CD1c-positive myeloid dendritic cell (primary cell): ENCODE results near the gene SPPL3.
A peak's percentile ranks its signal among the peaks of the same experiment; 100 is the strongest.

Source experiments
- DNase-seq: peaks from one replicate; pipeline ENCODE4 v3.0.0-alpha.2; 2016; ENCODE audit errors: extremely low spot score

The SPPL3 gene

DNA sequence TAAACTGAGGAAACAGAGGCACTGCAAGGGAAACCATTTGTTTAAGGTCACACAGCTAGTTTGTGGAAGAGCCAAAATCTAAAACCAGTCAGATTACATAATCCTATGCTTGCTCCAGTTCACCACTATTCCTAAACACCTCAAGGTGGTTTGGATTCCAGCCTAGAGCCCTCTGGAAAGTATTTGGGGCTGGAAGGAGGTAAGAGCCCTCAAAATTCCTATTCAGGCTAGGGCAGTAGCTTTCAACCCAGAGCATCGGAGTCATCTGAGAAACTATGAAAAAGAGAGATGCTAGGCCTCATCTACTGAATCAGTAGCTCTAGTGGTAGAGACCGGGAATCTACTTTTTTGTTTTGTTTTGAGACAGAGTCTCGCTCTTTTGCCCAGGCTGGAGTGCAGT lies 16.0 kb upstream of the SPPL3 start:
- no peak for DNase-seq

DNA sequence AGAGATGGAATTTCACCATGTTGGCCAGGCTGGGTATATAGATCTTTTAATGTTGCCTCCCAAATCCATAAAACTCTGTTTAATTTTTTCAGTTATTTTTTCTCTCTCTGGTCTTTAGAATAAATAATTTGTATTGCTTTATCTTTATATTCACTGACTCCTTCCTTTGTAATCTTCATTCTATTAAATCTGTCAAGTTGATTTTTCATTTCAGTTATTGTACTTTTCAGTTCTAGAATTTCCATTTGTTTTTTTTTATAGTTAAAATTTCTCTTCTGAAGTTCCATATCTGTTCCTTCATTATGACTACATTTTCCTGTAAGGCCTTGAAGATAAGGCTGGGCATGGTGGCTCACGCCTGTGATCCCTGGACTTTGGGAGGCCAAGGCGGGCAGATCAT lies 13.6 kb upstream of the SPPL3 start:
- DNase-seq = no peak

DNA sequence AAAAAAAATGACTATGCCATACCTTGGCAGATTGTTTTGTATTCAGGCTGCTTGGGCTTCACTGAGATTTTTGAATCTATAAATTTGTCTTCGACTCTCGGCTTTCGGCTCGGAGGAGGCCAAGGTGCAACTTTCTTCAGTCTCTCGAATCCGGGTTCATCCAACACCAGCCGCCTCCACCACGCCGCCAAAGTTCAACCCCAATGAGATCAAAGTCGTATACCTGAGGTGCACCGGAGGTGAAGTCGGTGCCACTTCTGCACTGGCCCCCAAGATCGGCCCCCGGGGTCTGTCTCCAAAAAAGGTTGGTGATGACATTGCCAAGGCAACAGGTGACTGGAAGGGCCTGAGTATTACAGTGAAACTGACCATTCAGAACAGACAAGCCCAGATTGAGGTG lies 12.4 kb upstream of the SPPL3 start:
- no peak for DNase-seq

DNA sequence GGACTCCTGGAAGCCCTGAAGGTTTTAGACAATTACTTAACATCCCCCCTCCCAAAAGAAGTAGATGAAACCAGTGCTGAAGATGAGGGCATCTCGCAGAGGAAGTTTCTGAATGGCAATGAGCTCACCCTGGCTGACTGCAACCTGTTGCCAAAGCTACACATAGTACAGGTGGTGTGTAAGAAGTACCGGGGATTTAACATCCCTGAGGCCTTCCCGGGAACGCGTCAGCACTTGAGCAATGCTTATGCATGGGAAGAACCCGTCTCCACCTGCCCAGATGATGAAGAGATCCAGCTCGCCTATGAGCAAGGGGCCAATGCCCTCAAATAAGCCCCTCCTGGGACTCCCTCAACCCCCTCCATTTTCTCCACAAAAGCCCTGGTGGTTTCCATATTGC lies 10.6 kb upstream of the SPPL3 start:
- DNase-seq = no peak

DNA sequence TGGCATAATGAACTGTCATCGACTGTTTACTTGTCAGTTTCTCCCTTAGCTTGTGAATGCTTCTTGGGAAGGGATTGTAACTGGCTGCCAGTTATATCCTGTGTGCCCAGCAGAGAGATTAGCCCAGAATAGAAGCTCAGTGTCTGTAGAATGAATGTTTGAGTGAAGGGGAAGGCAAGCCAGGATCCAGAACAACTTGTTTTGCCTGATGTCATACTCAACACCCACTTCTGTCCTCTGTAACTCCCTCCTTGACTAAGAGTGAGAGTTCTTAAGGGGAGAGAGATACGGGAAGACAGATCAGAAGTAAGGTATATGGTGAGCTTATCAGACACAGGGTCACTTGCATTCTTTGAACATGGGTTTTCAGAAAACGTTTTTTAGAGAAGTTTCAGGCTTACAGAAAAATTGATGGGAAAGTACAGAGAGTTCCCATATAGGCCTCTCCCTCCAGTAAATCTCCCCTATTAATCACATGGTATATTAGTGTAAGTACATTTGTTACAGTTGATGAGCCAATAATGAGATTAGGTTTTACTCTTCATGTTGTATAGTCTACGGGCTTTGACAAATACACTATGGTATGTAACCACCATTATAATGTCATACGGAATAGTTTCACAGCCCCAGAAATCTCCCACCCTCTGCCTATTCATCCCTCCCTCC lies 5.6 kb upstream of the SPPL3 start:
- no peak for DNase-seq

DNA sequence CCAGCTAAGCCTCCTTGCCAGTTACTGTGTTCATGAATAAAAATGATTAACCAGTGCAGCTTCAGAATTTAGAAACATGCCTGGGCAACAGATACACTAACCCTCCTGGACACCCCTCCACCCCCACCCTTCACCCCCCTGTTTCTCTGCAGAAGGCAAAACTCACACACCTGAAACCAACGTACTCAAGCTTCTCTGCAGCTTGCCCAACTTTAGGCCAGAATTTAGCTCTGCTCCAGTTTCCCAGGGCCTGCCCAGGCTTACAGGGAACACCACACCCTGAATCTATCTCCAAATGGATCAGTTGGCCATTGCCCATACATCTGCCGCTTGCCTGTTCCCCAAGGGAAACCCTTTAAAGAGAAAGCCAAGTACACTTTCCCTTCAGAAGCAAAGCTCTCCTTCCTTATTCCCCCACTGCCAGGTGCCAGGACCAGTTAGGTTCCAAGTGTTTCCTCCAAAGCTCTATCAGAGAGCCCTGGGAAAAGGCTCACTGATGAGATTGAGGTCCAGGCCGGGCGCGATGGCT lies 1.8 kb upstream of the SPPL3 start:
- no peak for DNase-seq

DNA sequence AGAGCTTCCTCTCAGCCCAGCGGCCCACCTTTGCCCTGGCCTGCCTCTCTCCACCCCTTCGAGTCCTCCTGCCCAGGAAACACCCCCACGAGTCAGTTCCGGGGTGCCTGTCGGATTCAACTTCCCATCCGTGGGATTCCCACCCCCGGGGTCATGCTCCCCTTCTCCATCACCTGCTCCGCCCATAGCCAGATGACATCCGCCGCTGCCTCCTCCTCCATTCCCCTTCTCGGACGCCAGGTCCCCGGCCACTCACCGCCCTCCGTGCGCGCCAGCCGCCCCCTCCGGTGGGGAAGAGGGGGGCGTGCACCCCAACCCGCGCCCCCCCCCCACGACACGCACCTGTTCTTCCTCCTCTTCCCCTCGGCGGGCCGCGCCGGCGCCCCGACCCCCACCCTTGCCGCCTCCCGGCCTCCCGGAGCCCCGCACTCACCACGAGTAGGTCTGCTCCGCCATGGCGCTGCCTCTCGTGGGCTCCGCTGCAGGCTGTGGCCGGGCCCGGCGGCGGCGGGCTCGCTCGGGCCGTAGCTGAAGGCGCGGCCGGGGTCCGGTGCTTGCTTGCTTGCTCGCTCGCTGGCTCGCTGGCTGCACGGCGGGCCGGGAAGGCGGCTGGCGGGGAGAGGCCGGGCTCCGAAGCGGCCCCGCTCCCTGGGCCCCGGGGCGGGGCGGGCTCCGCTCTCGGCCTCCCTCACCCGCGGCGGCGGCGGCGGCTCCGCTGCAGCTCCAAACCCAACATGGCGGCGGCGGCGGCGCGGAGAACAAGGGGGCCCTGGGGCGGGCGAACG lies 554 bp downstream of the SPPL3 start:
- peak; percentile 73 for DNase-seq

DNA sequence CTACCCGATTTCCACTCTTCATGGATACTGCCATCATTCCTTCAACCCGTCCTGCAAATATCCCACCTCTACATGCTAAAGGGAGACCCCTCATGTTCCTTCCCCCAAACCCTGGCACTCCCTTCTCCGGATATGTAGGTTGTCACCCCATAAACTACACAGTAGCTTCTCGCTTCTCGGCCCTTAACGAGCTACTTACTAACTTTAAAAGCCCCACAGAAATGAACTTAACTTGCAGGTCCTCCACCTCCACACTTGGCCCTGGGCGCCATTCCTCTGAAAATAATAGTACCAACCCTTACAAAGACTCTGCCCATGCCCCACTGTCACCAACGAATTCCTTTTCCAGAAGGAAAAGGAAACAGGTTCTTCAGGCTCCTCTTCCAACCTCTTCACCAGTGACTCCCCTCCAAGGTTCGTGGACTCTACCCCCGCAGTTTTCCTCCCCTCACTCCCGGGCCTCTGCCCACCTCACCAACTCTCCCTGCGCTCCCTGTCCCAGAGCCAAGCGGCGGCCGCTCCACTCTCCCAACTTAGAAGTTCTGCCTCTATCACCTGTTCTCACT lies 1.2 kb downstream of the SPPL3 start:
- no peak for DNase-seq

DNA sequence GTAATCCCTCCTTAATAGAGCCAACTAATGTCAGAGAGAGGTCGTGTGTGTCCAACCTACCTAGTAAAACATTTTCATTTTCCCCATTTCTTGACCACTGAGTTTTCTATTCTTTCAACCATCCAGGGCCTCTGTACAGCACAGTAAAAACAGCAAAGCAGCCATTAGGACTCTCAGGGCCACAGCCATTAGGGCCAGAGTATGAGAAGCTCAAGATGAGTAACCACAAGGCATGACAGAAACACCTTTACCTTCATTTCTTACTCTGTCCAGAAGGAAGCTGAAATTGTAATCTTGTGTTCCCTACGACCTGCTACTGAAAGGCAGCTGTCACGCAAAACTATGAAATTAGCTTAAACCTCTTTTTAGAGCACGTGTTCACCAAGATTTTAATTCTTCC lies 2.3 kb downstream of the SPPL3 start:
- no peak for DNase-seq

DNA sequence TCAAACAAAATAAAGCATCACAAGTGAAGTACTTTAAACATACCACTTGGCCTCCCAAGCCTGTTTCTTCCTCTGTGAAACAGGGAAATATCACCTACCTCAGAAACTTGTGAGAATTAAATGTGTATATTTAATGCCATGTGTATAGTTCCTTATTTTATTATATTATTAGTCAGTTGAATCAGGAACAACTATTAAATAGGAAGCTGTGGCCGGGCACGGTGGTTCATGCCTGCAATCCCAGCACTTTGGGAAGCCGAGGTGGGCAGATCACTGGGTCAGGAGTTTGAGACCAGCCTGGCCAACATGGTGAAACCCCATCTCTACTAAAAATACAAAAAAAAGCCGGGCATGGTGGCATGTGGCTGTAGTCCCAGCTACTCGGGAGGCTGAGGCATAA lies 3.1 kb downstream of the SPPL3 start:
- DNase-seq = peak; percentile 73

DNA sequence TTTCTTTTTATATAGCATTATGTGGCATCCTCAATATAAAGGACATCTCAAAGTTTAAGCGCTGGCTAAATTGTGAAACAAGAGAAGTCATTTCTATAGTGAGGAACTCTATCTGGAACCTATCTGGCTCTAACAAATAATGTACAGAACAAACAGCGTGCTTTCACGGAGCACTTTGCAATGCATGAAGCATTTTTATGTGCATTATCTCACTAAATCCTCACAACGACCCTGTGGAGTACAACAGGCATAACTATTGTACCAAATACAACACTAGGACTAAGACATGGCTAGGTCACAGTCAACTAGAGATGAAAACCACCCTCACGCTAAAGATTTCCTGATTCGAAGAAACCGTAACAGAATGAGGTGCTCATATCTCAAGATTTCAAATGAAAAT lies 8.6 kb downstream of the SPPL3 start:
- no peak for DNase-seq

DNA sequence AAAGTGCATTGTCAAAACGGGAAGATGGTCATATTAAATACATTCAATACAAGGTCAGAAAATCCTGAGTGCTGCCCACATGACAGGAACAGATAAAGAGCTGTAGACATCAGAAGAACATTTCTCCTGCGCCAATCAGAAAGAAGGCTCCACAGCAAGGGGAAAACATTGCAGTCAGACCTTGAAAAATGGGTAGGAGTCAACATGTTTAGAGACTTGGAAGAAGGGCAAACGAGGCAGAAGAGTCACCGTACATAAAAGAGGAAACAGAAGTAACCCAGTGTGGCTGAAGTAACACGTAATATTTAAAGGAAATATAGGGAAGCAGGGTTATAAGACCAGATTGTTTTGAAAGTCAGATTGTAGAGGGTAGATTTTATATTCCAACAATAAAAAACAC lies 11.9 kb downstream of the SPPL3 start:
- DNase-seq = peak; percentile 81

DNA sequence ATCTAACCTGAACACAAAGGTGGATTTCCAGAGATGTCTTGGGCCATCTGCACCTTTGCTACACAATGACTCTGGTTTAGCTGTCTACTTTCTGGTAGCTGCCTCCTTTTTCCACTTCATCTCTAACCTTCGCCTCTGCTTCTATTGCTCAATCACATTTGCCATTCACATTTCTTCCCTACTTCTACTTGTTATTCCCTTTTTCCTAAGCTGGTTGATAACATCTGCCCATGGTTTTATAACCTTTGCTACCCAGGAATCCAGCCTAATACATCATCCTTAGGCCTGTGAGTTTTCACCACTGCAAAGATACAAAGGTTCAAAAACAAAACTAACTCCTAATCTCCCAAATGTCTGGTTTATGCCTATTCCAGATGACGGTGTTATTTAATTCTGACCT lies 13.2 kb downstream of the SPPL3 start:
- DNase-seq = no peak

DNA sequence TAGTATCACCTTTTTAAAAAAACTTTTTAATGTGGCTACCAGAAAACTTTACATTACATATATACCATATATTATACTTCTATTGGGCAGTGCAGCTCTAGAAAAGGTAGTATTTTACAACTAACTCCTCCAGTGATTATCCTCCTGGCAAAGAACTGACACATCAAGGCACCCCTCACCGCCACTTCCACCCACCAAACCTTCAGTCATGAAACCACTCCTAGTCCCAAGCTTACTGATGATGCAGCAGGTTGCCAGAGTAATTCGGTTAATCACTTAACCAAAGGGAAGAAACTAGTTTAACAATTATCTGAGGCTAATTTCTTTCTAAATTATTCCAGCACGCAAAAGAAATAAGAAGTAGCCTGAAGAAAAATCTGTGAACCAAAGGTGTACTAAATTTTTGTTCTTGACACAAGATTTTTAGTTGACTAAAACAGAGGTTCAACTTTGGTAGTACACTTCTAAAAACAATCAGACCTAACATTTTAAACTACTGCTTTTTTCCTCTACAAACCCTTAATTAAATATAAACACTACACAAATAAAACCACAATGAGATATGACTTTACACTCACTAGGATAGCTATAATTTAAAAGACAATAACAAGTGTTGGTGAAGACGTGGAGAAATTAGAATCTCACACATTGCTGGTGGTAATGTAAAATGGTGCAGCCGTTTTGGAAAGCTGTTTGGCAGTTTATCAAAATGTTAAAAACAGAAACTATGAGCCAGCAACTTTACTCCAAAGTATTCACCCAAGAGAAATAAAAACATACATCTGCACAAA lies 16.7 kb downstream of the SPPL3 start:
- DNase-seq = no peak

DNA sequence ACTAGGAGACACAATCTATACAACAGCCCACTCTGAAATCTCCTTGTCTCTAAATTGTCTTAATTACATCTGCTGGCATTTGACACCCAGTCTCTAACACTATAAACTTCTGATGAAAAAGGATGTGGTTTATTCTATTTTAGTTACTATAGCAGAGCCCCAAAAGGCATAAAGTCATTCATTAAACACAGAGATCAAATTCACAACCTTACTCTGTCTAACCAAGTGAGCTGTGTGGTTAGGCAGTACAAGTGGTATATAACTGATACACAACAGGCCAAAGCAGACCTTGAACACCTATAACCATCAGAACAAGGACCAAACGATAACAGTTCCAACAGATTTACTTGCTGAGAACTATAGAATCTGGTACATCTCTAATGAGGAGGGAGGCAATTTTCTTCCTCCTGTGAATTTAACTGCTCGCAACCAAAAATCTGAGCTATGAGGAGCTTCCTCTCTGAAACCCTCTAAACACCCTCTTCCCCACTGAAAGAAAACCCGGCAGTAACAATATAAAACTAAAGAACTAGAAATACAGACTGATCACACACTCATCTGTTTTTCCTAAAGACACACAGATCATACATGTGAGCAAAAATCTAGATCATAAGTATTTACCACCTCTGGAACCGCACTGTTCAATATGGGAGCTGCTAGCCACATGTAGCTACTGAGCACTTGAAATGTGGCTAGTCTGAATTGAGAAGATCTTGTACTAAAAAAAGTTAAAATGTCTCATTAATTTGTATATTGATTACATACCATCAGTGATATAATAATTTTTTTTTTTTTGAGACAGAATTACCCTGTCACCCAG lies 17.7 kb downstream of the SPPL3 start:
- DNase-seq = no peak

DNA sequence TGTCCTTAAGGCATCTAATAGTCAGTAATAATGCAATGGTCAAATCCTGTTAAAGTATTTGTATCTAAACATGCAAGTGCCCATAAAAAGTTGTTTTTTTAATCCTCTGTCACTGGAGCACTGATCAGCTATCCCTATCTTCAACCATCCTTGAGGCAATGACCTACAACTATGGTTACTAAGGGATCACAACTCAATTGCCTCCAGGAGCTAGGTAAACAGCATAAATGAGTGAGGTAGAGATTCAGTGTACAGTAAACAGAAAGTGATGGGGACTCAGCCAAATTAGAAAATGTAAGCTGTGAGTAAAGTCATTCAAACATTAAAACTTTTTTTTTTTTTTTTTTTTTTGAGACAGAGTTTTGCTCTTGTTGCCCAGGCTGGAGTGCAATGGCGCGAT lies 18.6 kb downstream of the SPPL3 start:
- no peak for DNase-seq

DNA sequence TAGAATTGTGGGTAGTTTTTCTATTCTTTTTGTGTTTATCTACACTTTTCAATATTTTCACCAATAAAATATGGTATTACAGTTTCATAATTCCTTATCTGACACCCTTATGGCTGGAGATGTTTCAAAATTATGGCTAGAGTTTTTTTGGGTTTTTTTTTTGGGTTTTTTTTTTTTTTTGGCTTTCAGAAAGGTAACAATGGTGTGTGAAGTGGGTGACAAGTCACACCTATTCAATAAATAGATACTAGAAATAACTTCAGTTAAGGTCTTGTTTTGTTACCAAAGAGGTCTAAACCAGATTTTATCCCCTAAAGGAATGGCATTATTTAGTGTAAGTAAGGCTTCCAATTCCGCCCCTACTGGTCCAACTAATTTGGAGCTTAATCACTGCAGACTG lies 19.5 kb downstream of the SPPL3 start:
- no peak for DNase-seq

DNA sequence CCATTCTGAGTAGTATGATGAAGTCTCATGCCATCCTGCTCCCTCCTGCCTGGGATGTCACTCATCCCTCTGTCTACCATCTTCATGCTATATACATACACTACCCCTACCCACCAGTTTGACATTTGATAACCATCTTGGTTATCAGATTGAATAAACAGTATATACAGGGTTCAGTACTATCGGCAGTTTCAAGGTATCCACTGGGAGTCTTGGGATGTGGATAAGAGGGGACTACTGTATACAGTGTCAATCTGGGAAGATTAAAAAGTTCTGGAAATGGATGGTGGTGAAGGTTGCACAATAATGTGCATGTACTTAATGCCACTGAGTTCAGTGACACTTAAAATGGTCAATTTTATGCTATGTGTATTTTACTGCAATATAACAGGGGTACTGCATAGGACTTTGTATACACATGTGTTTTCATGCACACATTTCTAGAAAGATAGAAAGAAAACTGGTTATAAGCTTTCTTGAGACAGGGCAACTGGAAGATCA lies 22.1 kb downstream of the SPPL3 start:
- no peak for DNase-seq

DNA sequence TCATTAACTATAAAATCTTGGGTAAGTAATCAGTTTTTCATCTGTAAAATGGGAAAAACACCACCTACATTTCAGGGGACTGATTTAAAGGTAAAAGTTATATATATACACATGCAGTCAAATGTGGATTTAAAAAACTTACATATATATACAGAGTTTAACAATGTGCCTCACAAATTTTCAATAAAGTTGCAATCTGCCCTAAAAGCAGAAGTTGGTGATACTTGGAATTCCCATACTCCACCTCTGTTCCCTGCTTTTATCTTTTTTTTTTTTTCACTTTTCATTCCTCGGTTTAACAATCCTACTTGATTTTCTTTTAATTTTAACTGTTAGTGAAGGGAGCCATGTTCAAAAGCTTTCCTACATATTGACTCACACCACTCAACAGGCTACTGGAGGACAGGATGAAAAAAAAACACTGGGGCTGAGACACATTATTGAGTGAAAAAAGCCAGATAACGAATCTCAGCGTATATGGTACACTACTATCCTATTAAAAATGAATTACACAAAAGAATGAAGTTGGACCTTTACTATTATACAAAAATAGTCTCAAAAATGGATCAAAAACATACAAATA lies 24.3 kb downstream of the SPPL3 start:
- no peak for DNase-seq

DNA sequence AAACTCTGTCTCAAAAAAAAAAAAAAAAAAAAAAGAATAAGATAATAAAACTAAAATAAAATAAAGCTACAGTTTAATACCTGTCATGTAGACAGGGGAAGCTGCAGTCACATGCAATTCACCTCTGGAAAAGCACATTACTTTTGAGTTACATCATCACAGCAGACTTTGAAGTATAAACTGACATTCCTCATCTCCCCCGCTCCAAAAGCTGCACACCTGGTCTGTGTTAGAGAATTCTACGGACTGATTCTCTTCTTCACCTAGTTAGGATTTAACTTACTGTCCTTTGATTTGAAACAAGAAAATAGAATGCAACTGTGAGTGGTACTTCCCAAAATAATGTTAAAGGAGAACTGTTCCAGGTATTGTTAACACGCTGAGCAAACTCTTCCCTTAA lies 25.1 kb downstream of the SPPL3 start:
- no peak for DNase-seq
